Measurements from ENCODE around the gene VN1R5. TPM values are rescaled to one million over a fixed set of nuclear protein-coding genes. Genes with fewer than 3 reads are reported as not detected.

The VN1R5 gene

GRCh38 chr1:247304031-247304430 is 48.2 kb downstream of the VN1R5 start:
- Histone ChIP-seq H3K9me3 (replicated peaks in 1 of 2; ENCODE audit: control insufficient read depth in 2 of 2, insufficient read depth in 1 of 2, low read depth in 1 of 2, low read length in 2 of 2) (peaks cover 2% of the 10 kb centered on the region in 2 donors), H3K4me3 (ENCODE audit: low read length in 2 of 2) (no peak overlapping the region), H3K79me1 (ENCODE audit: low read depth, low read length) (peaks cover 2% of the 10 kb centered on the region), H4K8ac (ENCODE audit: low read depth, low read length) (no peak overlapping the region), H4K91ac (ENCODE audit: low read depth, low read length, poor library complexity) (no peak overlapping the region), H3K27ac (replicated peaks; ENCODE audit: low read length) (no peak overlapping the region), H2BK15ac (ENCODE audit: low read length) (no peak overlapping the region), H2BK12ac (ENCODE audit: low read length) (no peak overlapping the region), H3K27me3 (ENCODE audit: control insufficient read depth in 3 of 3, insufficient read depth in 3 of 3, low read depth in 1 of 3, low read length in 3 of 3) (no peaks in the 10 kb centered on the region), H3K23ac (ENCODE audit: low read depth, low read length, poor library complexity) (no peak overlapping the region), H3K14ac (ENCODE audit: low read length) (no peak overlapping the region), H3K4me2 (ENCODE audit: insufficient read depth, low read length, poor library complexity, severe bottlenecking) (no peak overlapping the region), H3K4ac (ENCODE audit: low read length) (no peak overlapping the region), H3K4me1 (ENCODE audit: control insufficient read depth in 2 of 2, insufficient read depth in 1 of 2, low read depth in 1 of 2, low read length in 2 of 2) (peaks cover 2 to 4% of the 10 kb centered on the region in 2 donors), H3K9ac (ENCODE audit: low read depth, low read length, poor library complexity) (no peak overlapping the region), H2BK120ac (ENCODE audit: low read depth, low read length) (no peak overlapping the region), H2BK5ac (ENCODE audit: low read length) (no peak overlapping the region), H3K36me3 (replicated peaks in 1 of 2; ENCODE audit: control insufficient read depth in 2 of 2, insufficient read depth in 2 of 2, low read length in 2 of 2) (peaks cover 73 to 100% of the 10 kb centered on the region in 2 donors), H3K18ac (ENCODE audit: low read length) (no peak overlapping the region), H2AFZ (ENCODE audit: low read length) (no peak overlapping the region), H2AK5ac (ENCODE audit: low read depth, low read length) (no peak overlapping the region)
- DNase-seq (ENCODE audit: low spot score) = no peak
- no CpG with 5 or more reads among the region's 2 CpGs for WGBS, 2 donors (ENCODE audit: extremely low coverage in 2 of 2, insufficient read length in 2 of 2, insufficient replicate concordance in 1 of 2)

Small RNA genes lying within 50 kb of the gene (small RNA-seq; reads per million reads assigned to genes)
- not detected for gene RF00019 (ENCODE audit: insufficient read depth)

Measured in neuronal stem cell (in vitro differentiated cells).